OCI-LY3 (cell line): ENCODE data around the gene CAMK2B.

Source experiments
- EZH2phosphoT487 ChIP-seq: fragments of 200-600 bp; shearing (Covaris generic); IDR thresholded peaks from 2 replicates; pipeline ENCODE4 v1.6.1; 2018; ENCODE audit warnings: antibody characterized with exemption, mixed run types, low read depth
- TF ChIP-seq, protein P1 (sequence below): fragments of 200-600, 300-600 bp; sonication (generic); IDR thresholded peaks from 2 replicates; pipeline ENCODE4 v1.5.1; 2014; ENCODE audit warnings: antibody characterized with exemption, low read length, low read depth

DNA sequence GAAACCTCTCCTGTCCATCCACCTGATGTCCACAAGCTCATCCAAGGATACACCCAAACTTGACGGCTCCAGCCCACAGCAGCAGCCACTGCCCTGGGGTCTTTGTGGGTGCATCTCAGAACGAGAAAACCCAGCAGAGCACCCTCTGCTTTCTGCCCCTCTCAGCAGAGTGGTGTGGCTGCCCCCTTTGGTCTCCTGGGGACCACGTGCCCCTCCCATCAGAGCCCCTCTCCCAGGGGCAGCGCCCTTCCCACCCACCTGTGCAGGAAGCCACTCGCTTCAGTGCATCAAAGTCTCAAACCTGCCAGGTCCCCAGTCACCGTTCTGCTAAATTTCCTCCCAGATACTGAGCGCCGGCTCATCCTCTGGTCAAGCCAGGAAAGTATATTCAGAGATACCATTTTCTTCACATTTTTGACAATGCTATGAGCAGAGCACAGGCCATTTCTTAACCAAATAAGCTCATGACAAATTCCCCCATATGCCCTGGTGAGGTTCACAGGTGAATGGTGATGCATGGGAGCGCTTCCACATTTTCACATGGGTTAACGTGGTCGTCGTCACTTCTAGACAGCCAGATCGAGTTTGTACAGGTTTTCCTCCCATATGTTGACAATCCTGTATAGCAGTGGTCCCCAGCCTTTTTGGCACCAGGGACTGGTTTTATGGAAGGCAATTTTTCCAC lies 32.4 kb downstream of the CAMK2B start:
- TF ChIP-seq, protein P1, sequence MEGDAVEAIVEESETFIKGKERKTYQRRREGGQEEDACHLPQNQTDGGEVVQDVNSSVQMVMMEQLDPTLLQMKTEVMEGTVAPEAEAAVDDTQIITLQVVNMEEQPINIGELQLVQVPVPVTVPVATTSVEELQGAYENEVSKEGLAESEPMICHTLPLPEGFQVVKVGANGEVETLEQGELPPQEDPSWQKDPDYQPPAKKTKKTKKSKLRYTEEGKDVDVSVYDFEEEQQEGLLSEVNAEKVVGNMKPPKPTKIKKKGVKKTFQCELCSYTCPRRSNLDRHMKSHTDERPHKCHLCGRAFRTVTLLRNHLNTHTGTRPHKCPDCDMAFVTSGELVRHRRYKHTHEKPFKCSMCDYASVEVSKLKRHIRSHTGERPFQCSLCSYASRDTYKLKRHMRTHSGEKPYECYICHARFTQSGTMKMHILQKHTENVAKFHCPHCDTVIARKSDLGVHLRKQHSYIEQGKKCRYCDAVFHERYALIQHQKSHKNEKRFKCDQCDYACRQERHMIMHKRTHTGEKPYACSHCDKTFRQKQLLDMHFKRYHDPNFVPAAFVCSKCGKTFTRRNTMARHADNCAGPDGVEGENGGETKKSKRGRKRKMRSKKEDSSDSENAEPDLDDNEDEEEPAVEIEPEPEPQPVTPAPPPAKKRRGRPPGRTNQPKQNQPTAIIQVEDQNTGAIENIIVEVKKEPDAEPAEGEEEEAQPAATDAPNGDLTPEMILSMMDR = no peak
- no peak for TF ChIP-seq EZH2phosphoT487
